Myocyte (in vitro differentiated cells): ENCODE measurements around the gene RALGAPA2. TPM values are rescaled to one million over a fixed set of nuclear protein-coding genes. Genes with fewer than 3 reads are reported as not detected.

Experiments
- DNase-seq: peaks from one replicate; pipeline ENCODE4 v3.0.0-alpha.2; 2012; ENCODE audit warnings: low read depth
- total RNA-seq: library from RNA; depleted of rRNA; stranded (reverse); fragments of >200 nt; gene quantifications from 2 replicates; pipeline ENCODE4 v1.2.3, GENCODE V29; 2014

Gene RALGAPA2
- total RNA-seq, 1 donor from 2014 or later = 13.9 TPM

GRCh38 chr20:20440481-20440880 is 272.0 kb downstream of the RALGAPA2 start:
- no peak for DNase-seq

DNA sequence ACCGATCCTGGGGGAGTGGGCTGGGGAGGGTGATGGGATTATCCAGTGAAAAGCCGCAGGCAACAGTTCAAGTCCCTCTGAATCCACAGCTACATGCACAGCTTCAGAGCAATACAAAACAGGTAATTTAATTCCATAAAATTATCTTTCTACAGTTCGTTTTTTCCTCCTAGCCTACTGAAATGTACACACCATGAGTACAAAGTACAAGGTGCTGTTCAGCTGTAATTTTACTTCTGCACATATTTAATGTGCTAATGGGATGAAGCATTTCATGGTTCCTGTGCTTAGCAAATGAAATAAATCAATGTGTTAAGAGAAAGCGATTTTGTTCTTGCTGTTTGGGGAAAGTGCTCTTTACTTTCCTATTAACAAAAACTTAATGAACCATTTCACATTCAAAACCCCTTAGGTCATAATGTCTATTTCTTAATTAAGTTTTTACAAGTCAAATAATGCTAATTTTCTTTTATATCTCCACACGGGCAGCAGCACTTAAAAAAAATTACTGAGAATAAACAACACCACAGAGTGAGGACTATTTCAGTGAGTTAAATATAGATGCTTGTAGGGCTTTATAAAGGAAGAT is 272.7 kb downstream of the RALGAPA2 start:
- no peak for DNase-seq

DNA sequence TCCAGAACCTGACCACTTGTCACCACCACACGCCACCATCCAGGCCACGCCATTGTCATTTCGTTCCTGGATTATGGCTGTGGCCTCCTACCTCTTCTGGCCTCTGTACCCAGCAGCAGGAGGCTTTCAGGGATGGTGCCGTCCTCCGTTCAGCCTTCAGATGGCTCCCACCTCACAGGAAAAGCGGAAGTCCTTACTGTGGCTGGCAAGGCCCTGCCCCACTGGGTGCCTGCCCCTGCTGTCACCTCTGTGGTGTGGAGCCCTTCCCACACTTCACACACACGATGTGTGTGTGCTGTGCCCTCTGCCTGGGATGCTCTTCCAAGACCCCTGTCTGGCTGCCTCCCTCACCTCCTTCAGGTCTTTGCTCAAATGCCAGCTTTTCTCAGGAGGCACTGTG is 275.1 kb downstream of the RALGAPA2 start:
- no peak for DNase-seq

DNA sequence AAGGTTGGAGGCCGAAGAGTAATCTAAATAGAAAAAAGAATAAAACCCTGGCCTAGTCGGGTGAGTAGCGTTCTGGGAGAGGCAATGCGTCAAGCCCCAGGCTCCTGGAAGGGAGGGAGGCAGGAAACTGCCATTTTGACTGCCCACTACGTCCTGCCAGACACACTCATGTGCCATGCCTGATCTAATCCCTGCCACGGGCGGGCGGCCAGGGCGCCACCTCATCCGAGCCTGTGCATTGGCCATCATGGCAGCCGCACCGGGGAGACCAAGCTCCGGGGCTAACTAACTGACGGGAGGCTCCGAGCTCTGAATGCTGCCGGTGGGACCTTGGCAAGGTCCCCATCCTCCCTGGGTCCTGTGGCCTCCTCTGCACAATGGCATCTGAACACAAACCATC is 275.8 kb downstream of the RALGAPA2 start:
- DNase-seq = no peak

GRCh38 chr20:20435453-20435852 is 277.0 kb downstream of the RALGAPA2 start:
- no peak for DNase-seq

- DNase-seq = no peak
These were observed 279.7 kb downstream of the RALGAPA2 start for GRCh38 chr20:20432618-20433286.

- peak; percentile 42 for DNase-seq
These were observed 282.4 kb downstream of the RALGAPA2 start for GRCh38 chr20:20430066-20430465.

GRCh38 chr20:20428067-20428466 is 284.4 kb downstream of the RALGAPA2 start:
- DNase-seq = no peak

DNA sequence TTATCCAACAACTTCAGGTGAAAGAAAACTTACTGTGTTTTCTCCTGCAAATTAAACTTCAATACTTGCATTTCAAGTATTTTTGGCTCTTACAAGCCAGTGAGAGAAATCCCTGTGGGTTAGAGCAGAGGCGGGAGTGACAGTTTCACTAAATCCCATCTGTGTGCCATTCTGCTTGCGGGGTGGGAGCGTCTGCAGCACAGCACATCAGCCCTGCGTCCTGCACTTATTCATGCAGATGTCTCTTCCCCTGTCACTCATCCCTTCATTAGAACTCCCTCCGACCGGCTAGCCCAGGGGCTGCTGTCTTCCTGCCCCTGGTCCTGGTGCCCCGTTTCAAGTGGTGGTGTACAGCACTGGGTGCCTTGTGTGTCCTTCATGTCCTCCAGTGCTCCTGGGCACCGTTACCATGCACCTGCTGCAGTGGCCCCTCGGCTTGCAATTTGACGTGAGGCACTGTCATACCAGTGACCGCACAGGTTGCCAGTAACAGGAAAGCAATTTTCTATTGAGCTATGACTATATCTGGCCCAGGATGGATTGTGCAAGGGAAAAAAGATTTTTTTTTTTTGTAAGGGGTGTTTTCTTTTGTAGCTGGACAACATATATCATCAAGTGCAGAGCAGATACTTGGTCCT is 285.1 kb downstream of the RALGAPA2 start:
- DNase-seq = no peak

- no peak for DNase-seq
These were observed 285.9 kb downstream of the RALGAPA2 start for GRCh38 chr20:20426655-20426907.

DNA sequence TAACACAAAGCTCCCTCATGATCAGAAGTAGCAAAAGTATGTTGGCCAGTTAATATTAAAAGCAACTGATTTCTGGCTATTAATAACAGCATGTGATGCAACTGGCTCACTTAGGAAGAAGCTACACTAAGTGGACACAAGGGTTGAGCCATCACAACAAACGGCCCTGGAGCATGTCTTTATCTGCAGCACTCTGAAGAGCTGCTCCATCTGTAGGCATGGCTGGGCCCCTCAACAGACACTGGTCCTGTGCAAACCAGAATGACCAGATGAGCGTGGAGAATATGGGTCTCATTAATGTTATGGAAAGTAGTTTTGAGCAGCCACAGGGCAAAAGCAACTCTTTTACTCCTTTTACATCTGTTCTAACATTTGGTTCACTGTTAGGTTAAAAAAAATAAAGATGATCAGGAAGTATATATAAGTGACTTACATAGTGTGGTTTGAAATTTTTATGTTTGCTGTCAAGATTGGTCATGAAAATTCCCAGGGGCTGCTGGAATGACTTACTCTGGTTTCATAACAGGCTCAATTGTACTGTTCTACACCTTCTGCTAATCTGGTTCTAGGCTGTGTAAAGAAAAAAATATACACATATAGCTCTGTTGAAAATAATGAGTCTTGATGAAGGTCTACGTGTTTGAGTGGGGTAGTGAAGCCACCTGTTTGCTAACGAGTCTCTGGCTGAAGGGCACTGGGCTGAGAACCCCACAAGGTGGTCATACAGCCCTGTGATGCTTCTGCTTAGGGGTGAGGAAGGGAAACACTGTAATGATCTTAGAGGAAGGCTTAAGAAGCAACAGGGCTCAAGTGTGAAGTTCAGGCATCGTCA is 286.4 kb downstream of the RALGAPA2 start:
- DNase-seq = no peak

- DNase-seq = no peak
These were observed 289.3 kb downstream of the RALGAPA2 start for GRCh38 chr20:20423117-20423516.

DNA sequence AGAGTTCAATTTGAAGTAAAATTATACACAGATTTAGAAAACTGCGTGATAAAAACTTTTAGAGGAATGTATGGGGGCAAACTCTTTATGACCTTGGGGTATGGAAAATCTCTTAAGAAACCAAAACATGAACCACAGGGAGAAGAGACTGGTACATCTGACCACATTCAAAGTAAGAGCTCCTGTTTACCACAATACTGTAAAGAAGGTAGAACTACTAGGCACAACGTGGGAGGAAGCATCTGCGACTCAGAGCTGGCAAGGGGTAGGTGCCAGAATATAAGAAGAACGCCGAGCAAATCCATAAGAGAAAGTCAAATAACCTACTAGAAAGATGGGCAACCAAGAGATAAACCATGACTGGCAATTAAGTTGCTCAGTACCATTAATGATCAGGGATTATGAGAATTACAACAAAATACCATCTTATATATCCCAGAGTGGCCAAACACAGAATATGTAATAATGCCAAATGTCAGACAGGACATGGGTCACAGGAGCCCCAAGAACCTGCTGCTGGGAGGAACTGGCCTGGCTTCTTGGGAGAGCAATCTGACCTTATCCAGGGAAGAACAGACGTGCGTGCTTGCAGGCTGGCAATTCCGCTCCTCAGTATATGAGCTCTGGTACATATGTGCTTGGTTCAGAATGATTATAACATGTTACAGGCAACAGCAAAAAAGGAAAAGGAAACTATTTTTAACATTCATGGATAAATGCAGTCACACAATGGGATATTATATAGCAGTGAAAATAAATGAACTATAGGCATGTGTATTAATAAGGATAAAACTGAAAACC is 294.4 kb downstream of the RALGAPA2 start:
- DNase-seq = no peak

DNA sequence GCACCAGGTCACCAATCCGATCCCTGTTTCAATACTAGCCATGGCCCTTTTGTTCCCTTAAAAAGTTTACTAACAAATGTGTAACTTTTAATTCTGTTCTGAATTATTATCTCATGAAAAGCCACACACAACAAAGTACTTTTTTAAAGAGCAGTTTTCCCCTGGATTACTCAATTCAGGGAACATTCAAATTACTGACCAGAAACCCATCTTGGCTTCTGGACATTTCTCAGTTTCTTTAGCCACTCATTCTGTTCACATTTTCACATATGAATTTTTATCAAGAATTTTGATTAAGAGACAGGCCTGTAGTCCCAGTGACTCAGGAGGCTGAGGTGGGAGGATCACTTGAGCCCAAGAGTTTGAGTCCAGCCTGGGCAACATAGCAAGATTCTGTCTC is 297.1 kb downstream of the RALGAPA2 start:
- no peak for DNase-seq

DNA sequence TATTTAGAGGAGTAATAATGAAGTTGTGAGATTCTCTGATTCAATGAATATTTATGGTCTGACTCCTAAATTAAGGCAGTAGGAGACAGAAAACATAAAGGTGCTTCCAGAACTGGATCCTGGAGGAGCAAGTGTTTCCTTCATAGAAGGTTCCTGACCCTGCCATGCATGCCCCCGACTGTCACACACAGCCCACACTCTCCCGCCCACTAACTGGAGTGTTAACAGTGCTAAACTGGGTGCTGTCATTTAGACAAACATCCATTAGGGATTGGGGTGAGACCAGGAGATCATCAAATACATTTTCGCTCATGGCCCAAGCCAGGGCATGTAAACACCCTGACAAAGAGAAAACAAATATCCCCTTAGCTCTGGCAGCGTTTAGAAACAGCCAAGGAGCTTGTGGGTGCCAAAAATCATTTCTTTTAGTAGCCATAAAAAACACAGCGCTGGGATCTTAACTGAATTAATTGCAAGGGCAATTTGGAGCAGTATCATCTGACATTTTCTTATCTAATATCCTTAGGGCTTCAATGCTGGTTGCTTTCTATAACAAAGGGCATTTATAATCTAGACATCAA is 297.7 kb downstream of the RALGAPA2 start:
- DNase-seq = no peak

DNA sequence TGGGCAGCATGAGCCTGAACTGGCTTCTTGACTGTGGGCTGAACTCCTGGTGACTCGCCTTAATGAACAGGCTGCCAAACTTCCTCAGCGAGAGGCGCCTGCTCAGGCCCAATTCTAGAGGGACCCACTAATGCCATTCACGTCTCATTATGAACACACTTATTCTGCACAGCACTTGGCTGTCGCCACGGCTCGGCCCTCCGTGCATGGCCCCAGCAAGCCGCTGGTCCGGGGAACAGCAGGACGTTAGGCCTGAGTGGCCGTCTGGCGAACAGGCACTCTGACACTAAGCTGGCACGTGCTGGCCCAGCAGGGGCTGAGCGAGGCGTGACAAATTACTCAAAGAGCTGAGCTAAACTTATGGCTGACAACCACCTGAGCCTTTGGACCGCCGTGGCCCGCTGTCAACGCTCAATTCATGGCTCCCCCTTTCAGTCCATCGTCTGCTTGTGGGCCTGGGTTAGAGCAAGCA is 298.6 kb downstream of the RALGAPA2 start:
- no peak for DNase-seq

DNA sequence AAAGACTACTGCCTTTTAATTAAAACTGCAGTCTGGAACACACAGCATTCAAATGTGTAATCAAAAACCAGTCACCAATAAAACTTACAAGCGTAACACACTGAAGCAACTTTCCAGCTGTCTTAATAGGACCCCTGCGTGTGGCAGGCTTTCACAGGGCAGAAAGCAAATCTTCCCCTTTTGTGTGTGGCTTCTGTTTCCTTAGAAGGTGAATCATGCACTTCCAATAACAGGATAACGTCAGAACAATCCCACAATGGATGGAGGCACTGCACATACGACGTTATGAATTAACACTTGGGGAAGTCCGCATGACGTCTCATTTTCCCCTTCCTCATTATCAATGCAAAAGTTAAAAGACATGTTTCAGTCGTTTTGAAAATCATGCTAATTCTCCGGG is 299.7 kb downstream of the RALGAPA2 start:
- DNase-seq = no peak

- no peak for DNase-seq
These were observed 300.6 kb downstream of the RALGAPA2 start for GRCh38 chr20:20411836-20412235.

GRCh38 chr20:20411402-20411801 is 301.0 kb downstream of the RALGAPA2 start:
- DNase-seq = no peak

DNA sequence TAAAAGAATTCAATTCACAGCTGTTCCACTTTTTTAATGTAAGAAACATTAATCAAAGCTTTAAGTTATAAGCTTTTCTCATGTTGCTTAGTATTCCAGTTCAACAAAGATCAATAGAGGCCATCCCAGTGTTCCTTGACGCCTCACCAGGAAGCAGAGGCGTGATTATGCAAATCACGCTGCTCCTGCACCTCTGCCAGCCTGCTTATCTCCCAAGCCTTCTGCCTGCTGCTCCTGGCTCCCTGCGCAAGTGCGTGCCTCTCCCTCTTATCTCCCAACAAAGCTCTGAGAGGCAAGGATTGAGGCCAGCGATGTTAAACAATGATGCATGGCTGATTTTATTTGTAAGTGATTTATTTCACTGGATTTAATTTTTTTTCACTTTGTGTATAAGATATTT is 301.8 kb downstream of the RALGAPA2 start:
- no peak for DNase-seq

GRCh38 chr20:20409331-20409730 is 303.1 kb downstream of the RALGAPA2 start:
- DNase-seq = no peak
